HepG2 (cell line): Measurements from ENCODE around the gene FILIP1. TPM values are rescaled to one million over a fixed set of nuclear protein-coding genes. Genes with fewer than 3 reads are reported as not detected.

Experiments used
- ATAC-seq: fragments of 200-7000 bp; cut with Tn5 transposase; 3 replicates; pipeline ENCODE4 v1.9.1; 2020; ENCODE audit warnings: mild to moderate bottlenecking, moderate library complexity
- BruUV-seq: library from RNA; stranded (reverse); fragments of 400-500 nt; replicated peaks from 2 replicates; lab custom pipeline; 2021; lab: Mats Ljungman, UMichigan
- CTCF ChIA-PET: fragments of 300-600 bp; formaldehyde crosslinking; extraction: SDS; loops from one replicate; lab custom pipeline; 2021; ENCODE audit warnings: low total read pairs, inconsistent platforms, low intra/inter-chr PET ratio; lab: Yijun Ruan, JAX
- POLR2A ChIA-PET: fragments of 350-600 bp; sonication (Branson Sonifier 250); formaldehyde crosslinking; loops from one replicate; lab custom pipeline; 2020; ENCODE audit warnings: antibody characterized with exemption, inconsistent platforms; lab: Yijun Ruan, JAX
- DNase-seq: peaks from one replicate; pipeline ENCODE4 v3.0.0-alpha.2; 2015; ENCODE audit warnings: low spot score
- FAIRE-seq: peaks from 3 replicates; lab custom pipeline; 2011; peaks lifted over from hg19 to GRCh38; lab: Jason Lieb, UNC
- H2AFZ ChIP-seq: one replicate; pipeline ENCODE4 v1.6.1; 2011; ENCODE audit warnings: low read length, inconsistent platforms
- H3K27ac ChIP-seq: fragments of 300-600 bp; 3 replicates; pipeline ENCODE4 v1.8.0; 2011; ENCODE audit warnings: mixed run types, mild to moderate bottlenecking, mixed read lengths, low read length, inconsistent platforms; ENCODE audit not compliant: insufficient read depth; ENCODE audit errors: extremely low read length
- H3K27me3 ChIP-seq, 2 experiments: fragments of 200-600 bp in 1 of 2; 2 replicates in 1 of 2; 3 replicates in 1 of 2; pipeline versions ENCODE4 v1.6.0 to v1.8.0; 2011; ENCODE audit warnings: low read length in 2 of 2, mild to moderate bottlenecking in 2 of 2, moderate library complexity in 2 of 2, inconsistent platforms in 1 of 2; ENCODE audit not compliant: insufficient read depth in 2 of 2, control insufficient read depth in 1 of 2
- H3K36me3 ChIP-seq, 2 experiments: fragments of 200-600 bp in 1 of 2; replicated peaks in 1 of 2; 2 replicates in 1 of 2; 3 replicates in 1 of 2; pipeline versions ENCODE4 v1.5.1 to v1.8.0; 2011; ENCODE audit warnings: low read length in 2 of 2, inconsistent platforms in 1 of 2; ENCODE audit not compliant: insufficient read depth in 2 of 2, control insufficient read depth in 1 of 2
- H3K4me1 ChIP-seq: 2 replicates; pipeline ENCODE4 v1.5.1; 2012; ENCODE audit warnings: low read length, inconsistent platforms; ENCODE audit not compliant: insufficient read depth
- H3K4me2 ChIP-seq: 2 replicates; pipeline ENCODE4 v1.6.0; 2011; ENCODE audit warnings: low read depth, low read length, inconsistent platforms
- H3K4me3 ChIP-seq, 3 experiments: fragments of 200-600 bp in 1 of 3; sonication (generic), shearing (Covaris generic) in 1 of 3; replicated peaks in 1 of 3; 2 replicates each; pipeline ENCODE4 v1.5.1; 2011 to 2016; ENCODE audit warnings: low read length in 3 of 3, inconsistent platforms in 2 of 3, low read depth in 2 of 3, mild to moderate bottlenecking in 2 of 3, control low read depth in 1 of 3, mixed read lengths in 1 of 3; ENCODE audit not compliant: insufficient read depth in 1 of 3
- H3K79me2 ChIP-seq: one replicate; pipeline ENCODE4 v1.6.1; 2011; ENCODE audit warnings: low read length, inconsistent platforms; ENCODE audit not compliant: insufficient read depth
- H3K9ac ChIP-seq: 2 replicates; pipeline ENCODE4 v1.6.0; 2011; ENCODE audit warnings: mild to moderate bottlenecking, low read depth, low read length, inconsistent platforms; ENCODE audit not compliant: insufficient read depth
- H3K9me3 ChIP-seq: 2 replicates; pipeline ENCODE4 v1.5.1; 2012; ENCODE audit warnings: mild to moderate bottlenecking, low read length
- H4K20me1 ChIP-seq: 2 replicates; pipeline ENCODE4 v1.6.0; 2011; ENCODE audit warnings: inconsistent platforms, mild to moderate bottlenecking, low read length, moderate library complexity; ENCODE audit not compliant: insufficient read depth
- BATF2 ChIP-seq: sonication (generic); formaldehyde crosslinking; IDR thresholded peaks from 2 replicates; pipeline ENCODE4 v1.8.0; 2022; ENCODE audit warnings: mild to moderate bottlenecking, missing genetic modification reagents, moderate library complexity
- BCL3 ChIP-seq: sonication (generic); formaldehyde crosslinking; IDR thresholded peaks from 2 replicates; pipeline ENCODE4 v1.5.1; 2020; ENCODE audit warnings: mild to moderate bottlenecking, missing genetic modification reagents, moderate library complexity
- ELF4 ChIP-seq: sonication (generic); formaldehyde crosslinking; IDR thresholded peaks from 2 replicates; pipeline ENCODE4 v1.5.0; 2020; ENCODE audit warnings: missing genetic modification reagents, mild to moderate bottlenecking, moderate library complexity, borderline replicate concordance
- KDM4B ChIP-seq: sonication (generic); formaldehyde crosslinking; IDR thresholded peaks from 2 replicates; pipeline ENCODE4 v1.4.0; 2020; ENCODE audit warnings: missing genetic modification reagents
- ZBTB37 ChIP-seq: sonication (generic); formaldehyde crosslinking; IDR thresholded peaks from 2 replicates; pipeline ENCODE4 v1.4.0; 2020; ENCODE audit warnings: mild to moderate bottlenecking, missing genetic modification reagents
- ZFP37 ChIP-seq: sonication (generic); formaldehyde crosslinking; IDR thresholded peaks from 2 replicates; pipeline ENCODE4 v1.4.0; 2020; ENCODE audit warnings: missing genetic modification reagents, borderline replicate concordance
- ZNF230 ChIP-seq: sonication (generic); formaldehyde crosslinking; IDR thresholded peaks from 2 replicates; pipeline ENCODE4 v1.4.0; 2020; ENCODE audit warnings: mild to moderate bottlenecking, missing genetic modification reagents
- ZNF557 ChIP-seq: sonication (generic); formaldehyde crosslinking; IDR thresholded peaks from 2 replicates; pipeline ENCODE4 v1.4.0; 2020; ENCODE audit warnings: missing genetic modification reagents
- ZNF652 ChIP-seq: IDR thresholded peaks from 2 replicates; pipeline ENCODE4 v1.6.1; 2016; ENCODE audit warnings: low read depth, borderline replicate concordance
- ZNF749 ChIP-seq: sonication (generic); formaldehyde crosslinking; IDR thresholded peaks from 2 replicates; pipeline ENCODE4 v1.8.0; 2022; ENCODE audit warnings: mild to moderate bottlenecking, missing genetic modification reagents, moderate library complexity, borderline replicate concordance
- ZSCAN30 ChIP-seq: sonication (generic); formaldehyde crosslinking; IDR thresholded peaks from 2 replicates; pipeline ENCODE4 v1.5.0; 2020; ENCODE audit warnings: mild to moderate bottlenecking, missing genetic modification reagents
- WGBS: methylation state at CpG from one replicate; pipeline ENCODE4 v1.1.6; 2017; ENCODE audit warnings: low lambda C conversion rate; 5-methylcytosine and 5-hydroxymethylcytosine counted together
- in situ Hi-C: cut with HindIII; loops from 2 replicates; pipeline ENCODE4 v1.10.0; 2017; ENCODE audit warnings: low pct_unique_long_range_greater_than_20kb; ENCODE audit not compliant: extremely low pct_ligation_motif_present
- intact Hi-C: fragments of 100-400 bp; cut with micrococcal nuclease; formaldehyde crosslinking; loops from one replicate; pipeline ENCODE4 v1.10.0; 2022; ENCODE audit not compliant: unreplicated experiment
- polyA plus RNA-seq, 8 experiments: library from polyadenylated mRNA; depleted of rRNA in 3 of 8; stranded (reverse) in 7 of 8; unstranded in 1 of 8; fragments of >200 nt; fragmentation: Illumina TruSeq in 4 of 8; extraction: Trizol in 4 of 8; gene quantifications; 2 replicates each; pipeline versions ENCODE4 v1.2.1 to v1.2.3, GENCODE V29; 2011 to 2016; ENCODE audit warnings: low read depth in 4 of 8, missing spikeins in 1 of 8, mixed read lengths in 1 of 8; ENCODE audit not compliant: insufficient read depth in 1 of 8
- total RNA-seq, 5 experiments: library from RNA; depleted of rRNA; stranded (reverse); fragments of >200 nt; fragmentation: Illumina TruSeq; extraction: Trizol; gene quantifications; 2 replicates each; pipeline ENCODE4 v1.2.3, GENCODE V29; 2016; ENCODE audit warnings: low read depth in 1 of 5

Gene FILIP1
- total and polyA plus RNA-seq, 2 of the 13 experiments (the other 11 are each of a cell fraction or from before 2014, with no cell fraction given) = not detected

- FAIRE-seq = no peak
- BruUV-seq = no TSS peak
- POLR2A ChIA-PET = no interaction called here
These were observed 116.2 kb downstream of the FILIP1 start for GRCh38 chr6:75377386-75377785.

More at GRCh38 chr6:75377386-75377785, 116.2 kb downstream of the FILIP1 start:
- TF ChIP-seq BATF2 (CRISPR knock-in tag) = no peak
- no peak for TF ChIP-seq ZBTB37 (CRISPR knock-in tag)
- TF ChIP-seq ZNF652 (CRISPR knock-in tag) = no peak
- TF ChIP-seq BCL3 (CRISPR knock-in tag) = no peak
- no peak for TF ChIP-seq ELF4 (CRISPR knock-in tag)
- no peak for TF ChIP-seq ZNF230 (CRISPR knock-in tag)
- TF ChIP-seq ZNF749 = no peak
- TF ChIP-seq ZSCAN30 = no peak
- no peak for TF ChIP-seq ZFP37 (CRISPR knock-in tag)
- no peak for TF ChIP-seq ZNF557
- no peak for TF ChIP-seq KDM4B (CRISPR knock-in tag)
- Histone ChIP-seq H3K4me3 (no peak overlapping the region), H3K27me3 (no peaks in the 10 kb centered on the region), H3K79me2 (no peaks in the 10 kb centered on the region), H3K36me3 (no peaks in the 10 kb centered on the region), H3K9me3 (no peaks in the 10 kb centered on the region), H3K27ac (no peak overlapping the region), H3K4me1 (no peaks in the 10 kb centered on the region), H3K9ac (no peak overlapping the region), H4K20me1 (no peaks in the 10 kb centered on the region), H2AFZ (no peak overlapping the region), H3K4me2 (no peak overlapping the region)
- intact Hi-C loops = no loop called here
- no peak for ATAC-seq
- 2% methylated on average over 3 of the region's 3 CpGs for WGBS
- no peak for DNase-seq
- CTCF ChIA-PET = no interaction called here
- in situ Hi-C loops = no loop called here
